GM19397 (cell line): ENCODE measurements around the gene PPP1R10.
A peak's percentile ranks its signal among the peaks of the same experiment; 100 is the strongest.

Experiments used
- ATAC-seq: cut with Tn5 transposase; IDR thresholded peaks from one replicate; pipeline ENCODE4 v1.9.1; 2021; ENCODE audit warnings: mild to moderate bottlenecking, moderate library complexity; ENCODE audit not compliant: unreplicated experiment

Gene PPP1R10

DNA sequence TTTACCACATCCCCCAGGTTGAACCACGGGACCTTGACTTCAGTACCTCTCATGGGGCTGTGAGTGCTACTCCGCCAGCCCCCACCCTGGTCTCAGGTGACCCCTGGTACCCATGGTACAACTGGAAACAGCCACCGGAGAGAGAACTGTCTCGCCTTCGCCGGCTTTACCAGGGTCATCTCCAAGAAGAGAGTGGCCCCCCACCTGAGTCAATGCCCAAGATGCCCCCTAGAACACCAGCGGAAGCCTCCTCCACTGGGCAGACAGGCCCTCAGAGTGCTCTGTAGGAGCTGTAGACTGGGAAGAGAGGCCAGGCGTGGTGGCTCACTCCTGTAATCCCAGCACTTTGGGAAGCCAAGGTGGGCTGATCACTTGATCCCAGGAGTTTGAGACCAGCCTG is 8.5 kb upstream of the PPP1R10 start:
- ATAC-seq: no peak

DNA sequence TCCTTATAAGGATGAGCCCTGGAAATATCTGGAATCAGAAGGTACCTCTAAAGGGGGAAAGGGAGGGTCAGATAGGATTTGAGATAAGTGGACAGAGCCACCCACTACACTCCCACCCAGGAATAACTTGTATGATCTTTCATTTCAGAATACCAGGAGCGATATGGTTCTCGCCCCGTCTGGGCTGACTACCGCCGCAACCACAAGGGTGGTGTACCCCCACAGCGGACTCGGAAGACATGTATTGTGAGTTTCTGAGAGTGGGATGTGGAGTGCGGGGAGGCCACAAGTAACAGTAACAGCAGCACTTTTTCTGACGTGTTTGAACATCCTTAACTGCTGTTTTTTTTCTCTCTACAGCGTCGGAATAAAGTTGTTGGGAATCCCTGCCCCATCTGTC is 2.5 kb upstream of the PPP1R10 start:
- ATAC-seq: no peak

DNA sequence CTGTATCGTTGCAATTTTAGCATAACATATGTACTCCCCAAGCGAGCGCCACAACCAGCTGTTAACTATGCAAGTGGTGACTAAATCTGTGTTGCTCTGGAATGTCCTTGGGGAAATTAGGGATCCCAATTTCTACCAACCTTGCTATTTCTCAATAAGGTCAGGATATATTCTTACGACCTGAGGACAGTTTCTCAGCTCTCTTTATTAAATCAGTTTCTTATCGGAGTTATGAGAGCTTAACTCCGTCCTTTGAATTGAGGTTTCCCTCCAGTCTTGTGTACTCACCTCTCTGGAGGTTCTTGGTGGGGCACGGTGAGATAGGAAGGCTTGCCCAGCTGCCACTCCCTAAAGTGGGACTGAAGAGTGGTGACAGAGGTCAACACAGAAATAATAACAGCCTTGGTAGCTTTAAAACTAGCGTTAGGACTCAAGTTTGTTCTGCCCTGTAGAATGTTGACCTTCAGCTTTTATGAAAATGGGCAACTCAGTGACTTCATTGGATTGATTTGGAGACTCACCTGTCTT is 1.3 kb upstream of the PPP1R10 start:
- no peak for ATAC-seq

DNA sequence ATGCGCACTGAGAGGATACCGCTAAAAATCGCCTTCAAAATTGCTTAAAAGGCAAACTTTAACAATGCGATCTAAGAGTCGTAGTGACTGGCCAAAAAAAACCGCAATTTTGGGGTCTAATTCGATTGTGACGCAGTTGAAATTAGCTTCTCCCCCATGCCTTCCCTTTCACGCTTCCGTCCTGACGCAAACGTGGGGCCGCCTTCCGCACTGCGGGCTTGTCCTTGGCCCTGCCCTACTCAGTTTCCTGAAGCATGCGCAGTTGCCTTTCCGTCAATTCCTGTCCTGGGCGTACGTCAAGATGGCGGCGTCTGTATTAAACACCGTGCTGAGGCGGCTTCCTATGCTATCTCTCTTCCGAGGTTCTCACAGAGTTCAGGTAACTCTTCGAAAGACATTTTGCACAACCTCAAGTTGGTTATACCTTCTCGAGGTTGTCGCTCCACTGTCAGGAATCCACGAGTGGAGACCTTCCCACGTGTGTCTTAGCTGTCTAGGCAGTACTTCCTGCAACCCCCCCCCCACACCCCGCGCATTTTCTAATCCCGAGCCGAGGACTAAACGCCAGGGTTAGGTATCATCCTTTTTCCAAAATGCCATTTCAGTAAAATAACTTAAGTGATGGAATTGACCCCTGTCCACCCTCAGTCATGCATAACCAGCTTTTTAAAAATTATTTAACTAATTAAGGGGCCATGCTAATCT is 674 bp upstream of the PPP1R10 start, which contains the start of gene MRPS18B:
TSS of gene MRPS18B (plus strand) at position 276 of the 705 bp plus-strand sequence. CDS start at position 302, 26 bp downstream.
- peak; percentile 81 for ATAC-seq

DNA sequence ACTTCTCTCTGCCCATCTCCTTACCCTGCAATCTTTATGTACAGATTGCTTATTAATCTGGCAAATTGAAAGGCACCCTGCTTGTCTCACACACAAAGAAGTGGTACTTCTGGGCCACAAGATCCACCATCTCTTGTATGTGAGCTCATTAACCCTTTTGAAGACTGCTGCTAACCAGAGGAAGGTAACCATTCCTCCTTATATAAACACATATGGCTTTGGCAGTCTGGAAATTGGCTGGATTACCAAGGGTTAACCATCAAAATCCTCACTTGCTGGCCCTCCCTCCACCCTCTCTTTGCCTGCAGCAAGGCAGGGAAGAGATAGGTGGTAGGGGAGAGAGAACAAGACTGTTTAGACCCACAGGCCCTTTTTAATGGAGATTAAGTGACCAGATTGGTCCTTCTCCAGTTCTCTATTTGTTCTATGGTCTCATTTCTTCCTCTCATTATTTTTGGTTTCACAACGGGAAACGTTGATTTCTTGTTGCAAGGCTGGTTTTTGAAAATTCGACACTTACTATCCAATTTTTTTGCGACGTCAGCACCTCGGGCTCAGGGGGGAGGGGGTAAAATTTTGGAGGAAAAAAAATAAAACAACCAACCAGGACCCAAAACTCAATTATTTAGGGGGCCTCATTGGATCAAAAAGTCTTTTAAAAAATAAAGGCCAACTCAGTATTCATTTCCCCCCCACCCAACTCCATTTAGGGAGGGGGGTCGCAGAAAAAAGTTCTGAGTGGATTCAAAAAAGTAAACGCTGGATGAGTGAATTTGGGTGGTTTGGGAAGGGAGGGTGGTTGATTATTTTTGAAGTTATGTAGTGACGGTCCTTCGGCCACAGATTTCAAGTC is 859 bp downstream of the PPP1R10 start:
- ATAC-seq: no peak

DNA sequence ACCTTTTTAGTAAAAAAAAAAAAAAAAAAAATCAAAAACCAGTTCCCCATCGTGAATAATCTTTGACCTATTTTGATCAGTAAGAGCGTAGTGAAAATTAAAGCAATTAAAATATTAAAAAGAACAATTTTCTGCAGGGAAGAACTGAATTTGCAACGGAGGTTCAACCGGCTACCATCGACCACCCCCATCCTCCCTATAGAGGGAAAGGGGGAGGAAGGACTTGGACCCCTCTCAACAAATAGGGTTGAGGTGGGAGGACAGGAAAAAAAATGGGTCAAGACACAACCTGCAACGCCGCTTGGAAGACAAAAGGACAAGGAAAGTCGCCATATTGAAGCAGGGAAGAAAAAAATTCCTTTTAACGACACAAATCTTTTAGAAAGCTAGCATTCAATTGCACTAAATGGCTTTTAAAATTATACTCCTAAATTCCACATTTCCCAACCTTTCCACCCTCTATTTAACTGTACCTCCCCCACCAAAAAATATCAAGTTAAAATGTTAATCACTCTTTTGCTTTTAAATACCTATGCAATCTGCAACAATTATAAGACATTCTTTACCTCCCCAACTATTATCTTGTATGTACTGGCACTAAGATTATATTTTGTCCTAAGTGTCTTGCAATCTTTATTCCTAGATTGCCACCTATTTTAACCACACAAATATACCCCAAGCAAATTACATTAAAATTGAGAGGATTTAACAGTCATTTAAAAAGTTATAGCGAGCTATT is 1.7 kb downstream of the PPP1R10 start:
- ATAC-seq: no peak

DNA sequence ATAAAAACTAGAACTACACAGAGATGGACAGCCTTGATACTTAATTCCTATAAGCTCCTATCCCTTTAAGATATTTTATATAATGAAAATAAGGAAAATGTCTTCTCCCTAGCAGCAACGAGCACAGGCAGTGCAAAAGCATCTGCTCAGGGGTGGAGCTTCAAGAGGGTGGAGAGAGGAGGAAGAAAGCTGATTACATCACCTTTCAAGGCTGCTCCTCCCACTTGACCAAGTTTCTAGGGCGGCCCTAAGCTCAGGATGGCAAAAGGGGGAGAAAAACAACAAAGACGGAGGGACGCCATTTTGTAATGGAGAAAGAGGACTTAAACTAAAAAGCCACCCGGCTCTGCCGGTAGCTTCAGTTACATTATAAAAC is 2.2 kb downstream of the PPP1R10 start:
- no peak for ATAC-seq

DNA sequence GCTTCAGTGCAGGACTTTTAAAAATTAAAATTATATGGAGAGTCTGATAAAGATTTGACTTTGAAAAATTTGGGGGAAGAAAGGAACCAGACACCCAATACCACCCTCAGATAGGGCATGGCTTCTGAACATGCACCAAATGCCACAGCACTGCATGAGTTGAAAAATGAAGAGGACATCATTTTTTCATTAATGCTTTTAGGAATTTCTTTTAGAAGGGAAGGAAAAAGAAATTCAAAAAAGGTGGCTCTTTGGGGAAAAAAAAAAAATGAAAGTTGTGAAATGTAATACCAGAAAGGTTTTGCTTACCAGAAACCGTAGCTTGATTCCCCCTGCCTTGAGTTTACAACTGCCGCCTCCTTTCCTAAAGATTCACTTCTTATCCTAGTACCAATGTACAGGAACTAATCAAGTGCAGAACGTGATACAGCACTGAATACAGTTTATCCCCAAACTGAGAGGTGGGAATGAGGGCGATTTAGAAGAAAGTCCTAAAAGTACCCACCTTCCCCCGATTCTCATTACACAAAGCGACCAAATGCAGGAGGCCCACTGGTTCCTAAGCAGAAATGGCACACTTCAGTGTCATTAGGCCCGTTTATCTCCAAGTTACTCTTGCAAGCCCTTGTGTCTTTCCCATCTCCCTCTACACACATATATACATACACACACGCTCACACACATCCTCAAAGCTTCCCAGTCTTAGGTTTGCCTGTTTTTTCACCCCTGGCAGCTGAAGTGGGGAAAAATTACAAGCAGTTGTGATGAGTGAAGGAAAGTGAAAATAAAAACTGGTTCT is 2.8 kb downstream of the PPP1R10 start:
- ATAC-seq: no peak

DNA sequence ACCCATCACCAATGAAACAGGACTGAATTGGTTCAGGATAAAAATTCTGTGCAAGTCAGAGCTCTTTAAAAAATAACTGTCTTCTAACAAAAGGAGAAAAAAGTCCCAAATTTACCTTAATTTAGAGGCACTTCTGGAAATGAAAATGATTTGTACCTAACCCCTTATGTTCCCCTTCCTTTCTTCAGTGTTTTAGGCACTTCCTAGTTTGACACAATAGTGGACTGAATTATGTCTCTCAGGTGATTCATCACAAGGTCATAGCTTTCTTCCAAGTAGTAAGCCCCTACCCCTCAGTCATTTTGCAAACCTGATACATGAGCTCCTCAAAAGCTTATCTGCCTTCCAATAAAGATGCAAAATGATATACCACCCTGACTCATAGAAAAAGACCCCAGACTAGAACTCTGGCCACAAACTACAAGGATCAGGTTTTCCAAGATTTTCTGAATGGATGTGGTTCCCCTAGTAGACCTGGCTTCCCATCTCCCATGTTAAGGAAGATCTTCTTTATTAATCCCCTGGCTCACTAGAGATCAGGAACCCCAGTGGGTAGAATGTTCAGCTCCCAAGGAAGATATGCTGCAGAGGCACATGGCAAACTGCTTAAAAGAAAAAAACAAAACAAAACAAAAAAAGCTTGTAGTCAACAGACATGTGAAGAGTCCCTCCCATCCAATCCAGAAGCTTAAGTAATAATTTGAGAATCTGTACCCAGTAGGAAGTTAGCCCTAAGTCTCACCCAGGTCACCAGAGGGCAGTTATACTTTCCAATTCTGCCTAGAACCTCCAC is 3.6 kb downstream of the PPP1R10 start:
- no peak for ATAC-seq

DNA sequence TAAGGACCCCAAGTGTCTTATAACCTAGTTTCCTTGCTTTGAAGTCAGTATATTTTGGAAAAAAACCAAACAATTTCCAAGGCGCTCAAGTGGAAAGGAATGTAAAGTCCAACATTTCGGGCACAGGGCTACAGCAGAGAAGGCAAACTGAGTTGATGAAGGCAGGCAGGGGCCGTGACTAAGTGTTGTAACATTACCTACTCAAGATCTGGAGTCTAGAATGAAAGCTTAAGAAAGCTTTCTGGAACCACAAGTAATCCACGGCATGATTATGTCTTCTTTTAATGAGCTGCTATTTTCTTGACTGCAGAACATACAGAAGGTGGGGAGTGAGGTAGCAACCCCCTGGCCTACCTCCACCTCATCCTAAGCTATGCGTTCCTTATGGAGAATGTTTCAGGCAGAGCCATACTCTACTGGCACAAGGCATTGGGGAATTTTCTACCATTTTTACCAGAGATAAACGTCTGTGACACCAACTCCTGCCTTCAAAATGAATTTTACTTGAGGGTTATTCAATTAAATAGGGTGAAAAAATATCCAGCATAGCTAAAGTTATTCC is 4.3 kb downstream of the PPP1R10 start:
- no peak for ATAC-seq

DNA sequence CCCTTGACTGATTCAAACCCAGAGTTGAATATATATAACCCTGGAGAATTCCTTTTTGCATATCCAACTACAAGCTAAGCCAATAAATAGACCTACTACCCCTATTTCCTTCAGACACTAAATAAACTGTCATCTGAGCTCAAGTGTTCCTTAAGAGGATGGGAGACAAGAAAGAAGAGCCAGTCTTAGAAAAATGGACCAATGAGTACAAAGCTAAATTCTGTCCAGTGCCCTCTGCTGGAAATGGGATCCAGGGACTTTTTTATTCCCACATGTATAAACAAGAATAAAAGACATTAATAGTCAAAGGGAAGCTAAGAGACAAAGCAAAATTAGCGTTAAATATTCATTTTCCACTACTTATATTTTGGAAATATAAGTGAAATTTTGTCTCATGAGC is 4.8 kb downstream of the PPP1R10 start:
- no peak for ATAC-seq

DNA sequence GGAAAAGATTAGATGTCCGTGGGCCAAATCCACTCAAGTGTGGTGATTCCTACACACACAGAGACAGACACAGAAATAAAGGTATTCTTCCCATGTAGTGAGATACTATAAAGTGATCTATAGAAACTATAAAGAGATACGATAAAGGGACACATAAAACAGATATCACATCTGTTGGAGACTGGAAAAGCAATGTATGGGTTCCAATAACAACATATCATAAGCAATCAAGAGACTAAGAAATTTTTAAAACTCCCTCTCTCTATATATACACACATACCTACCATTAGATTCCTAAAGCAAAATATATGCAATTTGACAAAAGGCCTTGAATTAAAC is 5.2 kb downstream of the PPP1R10 start:
- no peak for ATAC-seq

DNA sequence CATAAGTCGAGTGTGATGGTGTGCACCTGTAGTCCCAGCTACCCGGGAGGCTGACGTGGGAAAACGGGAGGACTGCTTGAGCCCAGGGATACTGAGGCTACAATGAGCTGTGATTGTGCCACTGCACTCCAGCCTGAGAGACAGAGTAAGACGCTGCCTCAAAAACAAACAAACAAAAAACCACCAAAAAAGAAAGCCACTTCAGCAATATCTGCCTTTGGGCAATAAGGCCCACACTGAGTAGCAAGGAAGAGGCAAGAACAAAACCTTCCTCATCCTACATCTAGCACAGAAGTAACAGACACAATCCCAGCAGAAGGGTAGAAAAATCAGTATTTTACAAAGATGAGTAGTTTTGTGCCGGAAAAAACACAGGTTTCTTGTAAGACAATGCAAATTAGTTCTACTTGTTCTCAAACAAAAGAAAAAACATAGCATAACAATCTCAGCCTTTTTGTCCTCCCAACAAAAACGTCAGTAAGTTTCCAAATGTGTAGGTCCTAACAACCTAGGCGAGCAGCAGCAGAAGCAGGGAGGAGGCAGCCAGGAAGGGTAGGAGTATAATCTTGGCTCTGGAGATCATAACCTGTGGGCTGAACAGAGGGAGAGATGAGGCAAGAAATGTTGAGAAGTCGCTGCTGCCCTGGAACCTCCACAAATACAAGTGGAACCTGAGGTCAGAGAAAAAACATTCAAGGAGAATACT is 5.7 kb downstream of the PPP1R10 start:
- no peak for ATAC-seq

DNA sequence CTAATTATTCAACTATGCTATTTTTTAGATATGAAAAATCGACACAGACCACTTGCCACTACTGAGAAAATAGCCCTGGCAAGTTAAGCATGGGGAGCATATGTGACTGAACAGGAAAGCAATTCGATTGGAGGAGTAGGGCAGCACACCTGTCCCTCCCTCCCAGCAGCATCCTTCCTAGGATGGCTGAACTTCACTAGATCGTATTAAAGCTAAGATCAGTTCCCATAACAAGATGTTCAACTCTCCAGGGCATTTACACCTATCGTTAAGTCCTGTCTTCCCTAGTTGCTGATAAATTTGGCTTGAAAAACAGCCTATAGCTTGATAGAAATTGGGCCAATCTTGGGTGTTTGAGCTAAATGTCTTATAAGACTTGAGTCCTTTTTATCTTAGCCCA is 7.0 kb downstream of the PPP1R10 start:
- ATAC-seq: no peak

DNA sequence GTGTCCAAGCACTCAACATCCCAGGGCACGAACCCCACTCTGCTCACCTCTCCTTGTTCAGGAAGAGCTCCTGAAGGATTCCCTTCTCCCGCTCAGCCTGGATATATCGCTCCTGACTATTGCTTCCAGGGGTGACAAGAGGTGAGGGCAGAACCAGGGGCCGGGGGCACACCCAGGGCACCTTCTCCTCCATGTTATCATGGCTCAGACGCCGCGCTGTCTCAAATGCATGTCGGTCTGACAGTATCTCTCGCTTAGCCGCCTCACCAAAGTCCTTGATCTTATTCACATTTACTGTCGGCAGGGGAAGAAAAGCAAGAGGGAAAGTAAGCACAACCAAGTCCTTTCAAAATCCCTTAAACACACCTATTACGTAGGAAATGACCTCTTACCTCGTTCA is 13.1 kb downstream of the PPP1R10 start:
- ATAC-seq: no peak

DNA sequence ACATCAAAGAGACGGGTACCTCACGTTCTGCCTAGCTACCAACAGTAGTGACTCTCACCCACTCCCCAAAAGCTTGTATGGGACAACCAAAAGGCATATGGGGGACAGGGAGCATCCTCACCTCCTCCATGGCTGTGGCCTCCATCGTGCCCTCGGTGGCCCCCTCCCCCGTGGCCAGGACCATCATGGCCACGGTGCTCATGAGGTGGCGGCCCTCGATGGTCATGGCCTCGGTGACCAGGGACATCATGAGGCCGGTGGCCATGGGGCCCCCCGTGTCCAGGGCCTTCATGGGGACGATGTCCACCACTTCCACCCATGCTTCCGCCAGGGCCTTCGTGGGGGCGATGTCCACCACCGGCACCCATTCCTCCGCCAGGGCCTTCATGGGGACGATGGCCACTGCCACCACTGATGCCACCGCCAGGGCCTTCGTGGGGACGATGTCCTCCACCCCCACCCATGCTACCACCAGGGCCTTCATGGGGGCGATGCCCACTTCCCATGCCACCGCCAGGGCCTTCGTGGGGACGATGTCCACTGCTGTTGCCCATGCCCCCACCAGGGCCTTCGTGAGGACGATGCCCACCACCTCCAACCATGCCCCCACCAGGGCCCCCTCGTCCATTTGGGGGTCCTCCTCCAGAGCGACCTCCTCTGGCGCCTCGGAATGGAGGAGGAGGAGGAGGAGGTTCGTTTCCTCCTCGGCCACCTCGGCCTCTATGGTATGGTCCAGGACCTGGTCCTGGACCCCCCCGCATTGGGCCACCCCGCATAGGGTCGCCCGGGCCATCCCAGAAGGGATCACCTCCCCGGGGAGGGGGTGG is 15.0 kb downstream of the PPP1R10 start:
- ATAC-seq: no peak

DNA sequence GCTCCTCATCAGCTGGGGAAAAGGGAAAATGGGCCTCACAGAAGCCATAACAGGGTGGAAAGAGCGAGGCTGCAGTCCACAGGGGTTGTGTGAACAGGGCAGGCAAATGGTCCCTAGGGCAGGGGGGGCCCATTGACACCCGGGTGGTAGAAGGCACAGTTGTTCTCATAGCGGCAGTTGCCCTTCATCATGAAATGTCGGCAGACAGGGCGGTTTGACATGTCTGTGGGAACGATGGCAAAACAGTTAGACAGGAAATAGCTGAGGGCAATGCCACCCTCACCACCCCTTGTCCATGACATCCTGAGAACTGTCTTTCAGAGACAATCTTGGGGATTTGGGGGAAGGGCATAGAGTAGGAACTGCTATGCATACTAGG is 15.6 kb downstream of the PPP1R10 start:
- no peak for ATAC-seq

DNA sequence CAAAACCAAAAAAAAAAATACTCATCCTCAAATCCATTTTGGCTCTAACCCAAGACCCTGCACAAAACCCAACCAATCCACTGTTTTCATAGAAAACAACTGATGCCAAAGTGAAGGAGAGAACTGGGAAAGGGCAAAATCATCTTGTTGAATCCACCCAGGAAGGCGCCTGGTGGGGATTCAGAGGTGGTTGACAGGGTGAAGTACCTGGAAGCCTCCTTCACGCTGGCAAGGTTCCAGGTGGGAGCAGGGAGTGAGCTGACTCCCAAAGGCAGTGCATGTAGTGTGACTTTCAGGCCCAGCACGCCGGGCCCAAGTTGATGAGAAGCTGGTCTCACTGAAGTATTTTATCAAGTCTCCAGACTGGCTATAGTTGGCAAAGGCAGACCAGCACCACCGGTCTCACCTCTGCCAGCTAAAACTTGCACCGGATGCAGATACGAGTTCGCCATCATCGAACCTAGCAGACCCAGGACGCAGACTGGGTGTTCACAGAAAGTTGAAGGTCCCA is 16.5 kb downstream of the PPP1R10 start:
- no peak for ATAC-seq
